Posterior vena cava (tissue), 2 donors: ENCODE measurements around the gene NR1H2. TPM values are rescaled to one million over a fixed set of nuclear protein-coding genes. Genes with fewer than 3 reads are reported as not detected.
"Not testable (repeated sequence)": the region's sequence is repeated elsewhere in the genome, so short reads cannot be mapped to it uniquely, and the experiment has no call there.

Source experiments
- DNase-seq: peaks from one replicate; pipeline ENCODE4 v3.0.0-alpha.2; 2020; ENCODE audit warnings: low spot score
- intact Hi-C, 2 donors: fragments of 100-400 bp; cut with DNase I; formaldehyde crosslinking; loops; one replicate each; pipeline versions ENCODE4 v1.14.1 to v1.14.2; 2022 to 2023
- long read RNA-seq, 2 donors: library from polyadenylated mRNA; unstranded; transcript quantifications; one replicate each; pipeline ENCODE4 v2.0.0, GENCODE V29; 2020 to 2021
- total RNA-seq, 2 donors: library from RNA; stranded (reverse); fragmentation: NEBNext Ultra II Directional; extraction: Animal tissue kit (Norgen Biotek cat#: 25700); gene quantifications; one replicate each; pipeline ENCODE4 v1.2.1, GENCODE V29; 2021
- donor health status: DM: yes; HTN: yes; CAD: no.
- donor health status: DM: yes; HTN: yes; CAD: no.

Gene NR1H2
- total RNA-seq, result 10 to 100 TPM; 65.0 to 82.3 TPM
- long read RNA-seq, donor 1, transcript NR1H2-201 (10 exons, 1,998 nt), result major isoform, 59 of 75 reads
- long read RNA-seq, donor 1, partial matches to known transcripts, result 7 of 75 reads
- long read RNA-seq, donor 1, other reads (novel, unspliced or antisense), result 4 of 75 reads
- long read RNA-seq, donor 2, transcript NR1H2-201 (10 exons, 1,998 nt), result major isoform, 581 of 756 reads
- long read RNA-seq, donor 2, transcript NR1H2-211 (10 exons, 1,830 nt), result minor isoform, 25 of 756 reads
- long read RNA-seq, donor 2, transcript NR1H2-202 (9 exons, 1,466 nt), result minor isoform, 23 of 756 reads
- long read RNA-seq, donor 2, partial matches to known transcripts, result 74 of 756 reads
- long read RNA-seq, donor 2, other reads (novel, unspliced or antisense), result 53 of 756 reads

DNA sequence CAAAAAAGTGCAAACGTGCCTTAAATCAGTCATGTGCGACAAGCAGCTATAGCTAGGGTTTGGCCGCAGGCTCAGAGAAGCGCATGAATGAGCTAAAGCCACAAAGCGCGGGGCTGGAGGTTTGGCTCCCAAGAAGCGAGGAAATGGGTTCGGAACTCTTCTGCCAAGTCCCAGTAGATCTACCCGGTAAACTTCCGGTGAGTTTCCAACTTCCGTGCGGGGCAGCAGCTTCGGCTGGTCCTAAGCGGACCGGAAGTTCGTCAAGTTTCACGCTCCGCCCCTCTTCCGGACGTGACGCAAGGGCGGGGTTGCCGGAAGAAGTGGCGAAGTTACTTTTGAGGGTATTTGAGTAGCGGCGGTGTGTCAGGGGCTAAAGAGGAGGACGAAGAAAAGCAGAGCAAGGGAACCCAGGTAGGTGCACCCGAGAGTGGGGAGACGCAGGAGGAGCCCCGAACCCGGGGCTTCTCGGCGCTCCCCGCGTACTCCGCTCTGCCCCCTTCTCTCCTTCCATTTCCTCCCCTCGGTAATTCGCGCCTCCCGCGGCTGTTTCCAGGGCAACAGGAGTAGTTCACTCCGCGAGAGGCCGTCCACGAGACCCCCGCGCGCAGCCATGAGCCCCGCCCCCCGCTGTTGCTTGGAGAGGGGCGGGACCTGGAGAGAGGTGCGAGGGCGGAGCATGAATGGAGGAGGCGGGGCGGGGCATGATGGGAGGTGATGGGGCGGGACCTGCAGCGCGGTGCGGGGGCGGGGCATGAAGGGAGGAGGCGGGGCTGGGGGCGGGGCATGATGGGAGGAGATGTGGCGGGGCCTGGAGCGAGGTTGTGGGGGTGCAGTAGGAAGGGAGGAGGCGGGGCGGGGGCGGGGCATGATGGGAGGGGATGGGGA, at the start of gene NR1H2:
Gene NR1H2 (plus strand): TSS at position 292 of the 885 bp plus-strand sequence. CDS start 1,149 bp downstream, outside the sequence.
- peak; percentile 99 for DNase-seq
- intact Hi-C loops, result no loop called here

DNA sequence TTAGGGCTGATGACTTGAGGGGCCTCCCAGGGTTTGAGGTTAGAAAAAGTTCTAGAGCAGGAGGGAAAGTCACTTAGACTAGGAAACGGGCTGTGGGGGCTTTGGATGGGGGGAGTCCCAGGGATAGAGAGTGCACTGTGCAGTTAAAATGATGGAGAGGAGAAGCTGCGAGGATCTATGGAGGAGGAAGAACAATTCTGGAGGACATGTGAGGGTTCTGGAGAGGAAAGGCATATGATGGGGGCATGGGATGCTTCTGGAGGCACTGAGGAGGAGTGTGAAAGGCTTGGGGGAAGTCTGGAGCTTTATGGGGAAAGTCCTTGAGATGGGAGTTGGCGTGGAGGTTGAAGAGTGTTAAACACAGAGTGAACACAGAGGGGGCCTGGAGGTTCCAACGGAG, 49.2 kb upstream of the NR1H2 start:
- intact Hi-C loops, result no loop called here
- no peak for DNase-seq

DNA sequence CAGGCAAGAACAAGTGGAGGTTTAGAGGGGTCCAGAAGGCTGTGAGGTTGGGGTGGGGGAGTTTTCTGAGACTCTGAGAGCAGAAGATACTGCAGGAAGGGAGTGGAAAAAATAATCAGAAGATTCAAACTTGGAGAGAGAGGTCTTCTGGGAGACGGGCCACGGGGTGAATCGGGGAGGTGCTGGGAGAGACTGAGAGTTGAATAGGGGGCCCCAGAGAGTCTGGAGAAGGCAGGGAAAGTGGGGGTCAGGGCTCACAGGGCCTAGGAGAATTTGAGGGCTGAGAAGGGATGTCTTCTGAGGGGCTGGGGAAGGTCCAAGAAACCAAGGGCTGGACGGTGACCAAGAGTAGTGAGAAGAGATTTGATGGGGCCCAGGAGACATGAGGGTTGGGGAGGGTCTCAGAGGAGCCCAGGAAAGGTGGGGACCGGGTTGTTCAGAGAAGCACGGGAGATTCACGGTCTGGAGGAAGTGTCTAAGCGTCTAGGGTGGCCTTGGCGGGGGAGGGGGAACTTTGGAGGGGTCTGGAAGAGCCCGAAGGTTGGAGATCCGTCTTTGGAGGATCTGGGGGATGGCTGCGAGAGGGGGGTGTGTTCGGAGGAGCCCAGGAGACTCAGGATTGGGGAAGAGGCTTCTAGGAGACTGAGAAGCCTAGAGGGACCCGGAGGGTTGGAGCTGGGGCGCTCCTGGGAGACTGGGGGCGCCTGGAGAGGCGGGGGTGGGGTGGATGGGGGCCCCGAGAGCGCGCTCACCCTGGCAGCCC, 48.6 kb upstream of the NR1H2 start:
- DNase-seq, result peak; percentile 41
- intact Hi-C loops, result no loop called here

DNA sequence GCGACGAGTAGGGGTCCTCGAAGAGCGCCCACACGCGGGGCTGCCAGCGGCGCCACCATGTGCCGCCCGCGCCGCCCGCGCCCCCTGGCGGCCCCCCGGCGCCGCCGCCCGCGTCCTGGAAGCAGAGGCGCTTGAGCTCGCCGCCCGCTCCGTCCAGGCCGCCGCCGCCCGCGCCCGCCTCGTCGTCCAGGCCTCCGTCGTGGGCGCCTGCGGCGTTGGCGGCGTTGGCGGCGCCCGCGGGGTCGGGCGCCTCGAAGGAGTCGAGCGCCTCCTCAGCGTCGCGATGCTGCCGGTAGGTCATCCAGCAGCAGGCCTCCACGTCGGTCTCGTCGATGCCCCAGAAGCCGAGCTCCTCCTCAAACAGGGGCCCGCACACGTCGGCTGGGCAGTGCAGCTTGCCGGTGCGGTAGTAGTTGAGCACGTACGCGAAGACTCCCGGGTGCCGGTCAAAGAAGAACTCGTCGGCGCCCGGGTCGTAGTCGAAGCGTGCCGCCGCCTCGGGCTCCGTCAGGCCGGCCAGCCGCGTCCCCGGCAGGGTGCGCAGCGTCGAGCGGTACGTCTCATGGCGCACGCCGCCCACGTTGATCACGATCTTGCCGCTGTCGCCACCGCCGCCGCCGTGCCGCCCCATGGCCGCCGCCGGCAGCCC, 47.9 kb upstream of the NR1H2 start:
- intact Hi-C loops, result no loop called here

DNA sequence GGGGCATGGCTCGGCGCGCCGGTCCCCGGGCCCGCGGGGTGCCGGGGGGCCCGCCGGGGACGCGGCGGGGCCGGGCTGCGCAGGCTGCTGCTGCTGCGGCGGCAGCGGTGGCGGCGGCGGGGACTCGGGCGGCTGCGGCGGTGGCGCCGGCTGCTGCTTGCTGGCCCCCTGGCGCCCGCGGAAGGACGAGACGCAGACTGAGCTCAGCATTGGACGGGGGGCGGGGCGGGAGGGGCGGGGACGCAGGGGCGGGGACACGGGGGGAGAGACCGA, 47.4 kb upstream of the NR1H2 start:
- DNase-seq, result no peak
- intact Hi-C loops, result no loop called here

More for the DNA sequence above, 47.9 kb upstream of the NR1H2 start:
- DNase-seq, result peak; percentile 83

DNA sequence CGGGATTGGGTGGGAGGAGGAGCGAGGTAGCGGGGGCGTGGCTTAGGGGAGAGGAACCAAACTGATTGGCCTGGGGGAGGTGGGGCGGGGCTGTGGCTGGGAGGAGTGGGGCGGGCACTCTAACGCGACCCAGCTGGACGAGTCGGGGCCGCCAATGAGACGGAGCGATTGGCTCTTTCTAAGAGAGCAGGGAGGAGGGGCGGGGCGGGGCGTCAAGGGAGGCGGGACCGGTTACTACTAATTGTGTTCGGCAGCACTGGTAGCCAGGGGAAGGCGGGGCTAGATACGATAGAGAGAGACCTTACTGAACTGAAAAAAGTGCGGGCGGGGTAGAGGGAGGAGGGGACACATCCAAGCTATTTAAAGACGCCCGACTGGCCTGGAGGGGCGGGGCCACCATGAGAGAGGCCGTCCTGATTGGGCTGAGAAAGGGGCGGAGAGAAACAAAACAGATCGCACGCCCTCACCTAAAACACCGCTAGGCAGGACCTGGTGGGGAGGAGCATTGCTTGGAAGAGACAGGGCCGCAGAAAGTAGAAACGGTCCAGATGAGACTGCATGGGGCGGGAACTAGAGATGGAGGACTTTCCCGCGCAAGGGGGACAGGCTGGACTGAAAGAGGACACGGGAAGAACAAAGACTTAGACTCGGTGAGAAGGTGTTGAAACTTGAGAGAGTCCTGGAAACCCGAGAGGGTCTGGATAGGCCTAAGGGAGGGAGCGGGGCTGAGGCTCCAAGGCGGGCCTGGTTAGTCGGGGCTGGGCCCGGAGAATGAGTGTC, 46.9 kb upstream of the NR1H2 start, which contains the start of gene KCNC3:
Gene KCNC3 (minus strand): TSS at position 232 of the 780 bp plus-strand sequence. CDS start 295 bp downstream, outside the sequence.
- intact Hi-C loops, result no loop called here
- peak; percentile 98 for DNase-seq

DNA sequence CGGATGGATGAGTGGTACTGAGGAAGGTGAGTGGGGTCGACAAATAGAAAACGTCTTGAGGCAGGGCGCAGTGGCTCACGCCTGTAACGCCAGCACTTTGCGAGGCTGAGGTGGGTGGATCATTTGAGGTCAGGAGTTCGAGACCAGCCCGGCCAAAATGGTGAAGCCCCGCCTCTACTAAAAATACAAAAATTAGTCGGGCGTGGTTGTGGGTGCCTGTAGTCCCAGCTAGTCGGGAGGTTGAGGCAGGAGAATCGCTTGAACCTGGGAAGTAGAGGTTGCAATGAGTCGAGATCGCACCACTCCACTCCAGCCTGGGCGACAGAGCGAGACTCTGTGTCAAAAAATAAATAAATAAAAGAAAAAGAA, 46.3 kb upstream of the NR1H2 start:
- DNase-seq, result not testable (repeated sequence)
- intact Hi-C loops, result loop anchor here in 1 of 2 donors (5.0 kb wide), 1 partner anchor 1033 kb away; no protein-coding TSS in a partner anchor

DNA sequence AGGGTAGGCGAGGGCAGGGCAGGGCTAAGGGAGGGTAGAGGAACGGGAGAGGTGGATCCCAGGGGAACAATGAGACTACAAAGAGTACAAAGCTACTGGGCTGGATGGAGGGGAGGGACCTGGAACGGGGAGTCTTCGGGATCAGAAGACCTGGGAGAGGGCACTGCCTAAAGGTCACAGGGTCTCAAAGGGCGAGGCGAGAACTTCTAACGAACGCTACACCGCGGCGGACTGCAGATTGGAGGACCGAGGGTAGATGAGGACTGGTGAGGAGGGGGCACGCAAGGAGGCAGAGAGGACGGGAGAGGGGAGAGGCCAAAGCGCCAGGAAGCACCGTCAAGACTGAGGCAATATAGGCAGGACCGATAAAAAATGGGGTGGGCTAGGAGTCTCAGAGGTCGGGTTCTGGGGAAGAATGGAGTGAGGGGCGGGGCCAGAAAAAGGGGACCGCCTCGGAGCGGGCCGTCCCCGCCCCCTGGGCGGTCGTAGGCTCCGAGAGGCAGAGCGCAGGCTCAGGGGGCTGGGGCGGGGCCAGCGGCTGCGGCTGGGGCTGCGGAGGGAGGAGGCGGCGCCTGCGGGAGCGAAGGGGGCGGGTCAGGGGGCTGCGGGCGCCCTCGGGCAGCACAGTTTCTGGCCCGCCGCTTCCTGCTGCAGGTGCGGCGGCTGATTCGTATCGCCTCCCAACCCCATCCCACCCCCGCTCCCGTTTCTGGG, 45.7 kb upstream of the NR1H2 start:
- DNase-seq, result peak; percentile 89
- intact Hi-C loops, result loop anchor here in 1 of 2 donors (5.0 kb wide), 1 partner anchor 1033 kb away; no protein-coding TSS in a partner anchor

DNA sequence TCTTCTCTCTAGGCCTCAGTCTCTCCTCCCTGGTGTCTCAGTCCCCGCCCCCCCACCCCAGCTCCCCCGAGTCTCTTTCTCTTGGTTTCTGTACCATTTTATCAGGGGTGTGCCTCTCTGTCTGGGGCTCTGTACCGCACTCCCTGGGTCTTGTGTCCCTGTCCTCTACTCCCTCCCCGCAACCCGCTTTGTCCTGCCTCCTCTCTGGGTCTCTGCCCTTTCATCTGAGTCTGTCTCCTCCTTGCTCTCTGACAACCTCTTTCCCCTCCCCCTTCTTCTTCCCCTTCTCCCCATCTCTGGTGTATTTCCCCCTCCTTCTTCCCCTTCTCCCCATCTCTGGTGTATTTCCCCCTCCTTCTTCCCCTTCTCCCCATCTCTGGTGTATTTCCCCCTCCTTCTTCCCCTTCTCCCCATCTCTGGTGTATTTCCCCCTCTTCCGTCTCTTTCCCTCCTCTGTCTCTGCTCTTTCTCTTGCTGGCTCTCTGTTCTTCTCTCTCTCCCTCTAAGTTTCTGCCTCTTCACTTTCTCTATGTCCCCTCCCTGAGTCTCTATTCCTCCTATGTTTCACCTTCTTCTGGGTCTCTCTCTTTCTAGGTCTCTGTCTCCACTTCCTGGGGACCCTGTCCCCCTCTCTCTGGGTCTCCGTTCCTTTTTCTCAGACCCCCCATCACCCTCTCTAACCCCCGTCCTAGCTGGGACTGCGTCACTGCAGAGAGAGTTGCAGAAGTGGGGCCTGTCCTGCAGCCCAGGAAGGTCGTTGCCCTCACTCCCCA, 44.9 kb upstream of the NR1H2 start:
- peak; percentile 30 for DNase-seq
- intact Hi-C loops, result loop anchor here in 1 of 2 donors (5.0 kb wide), 1 partner anchor 1034 kb away; no protein-coding TSS in a partner anchor

DNA sequence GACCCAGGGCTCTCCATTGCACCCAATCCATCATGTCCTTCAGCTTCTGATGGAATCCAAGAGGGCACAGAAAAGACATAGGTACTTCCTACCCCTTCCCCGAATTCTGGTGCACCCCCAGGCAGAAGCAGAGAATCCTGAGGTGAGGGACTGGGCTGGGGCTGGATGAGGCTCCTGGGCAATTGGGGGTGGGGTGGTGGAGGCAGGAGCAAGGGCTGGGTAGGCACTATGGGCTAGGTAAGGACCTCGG, 44.3 kb upstream of the NR1H2 start:
- DNase-seq, result peak; percentile 36
- intact Hi-C loops, result loop anchor here in 1 of 2 donors (5.0 kb wide), 1 partner anchor 1035 kb away; no protein-coding TSS in a partner anchor

DNA sequence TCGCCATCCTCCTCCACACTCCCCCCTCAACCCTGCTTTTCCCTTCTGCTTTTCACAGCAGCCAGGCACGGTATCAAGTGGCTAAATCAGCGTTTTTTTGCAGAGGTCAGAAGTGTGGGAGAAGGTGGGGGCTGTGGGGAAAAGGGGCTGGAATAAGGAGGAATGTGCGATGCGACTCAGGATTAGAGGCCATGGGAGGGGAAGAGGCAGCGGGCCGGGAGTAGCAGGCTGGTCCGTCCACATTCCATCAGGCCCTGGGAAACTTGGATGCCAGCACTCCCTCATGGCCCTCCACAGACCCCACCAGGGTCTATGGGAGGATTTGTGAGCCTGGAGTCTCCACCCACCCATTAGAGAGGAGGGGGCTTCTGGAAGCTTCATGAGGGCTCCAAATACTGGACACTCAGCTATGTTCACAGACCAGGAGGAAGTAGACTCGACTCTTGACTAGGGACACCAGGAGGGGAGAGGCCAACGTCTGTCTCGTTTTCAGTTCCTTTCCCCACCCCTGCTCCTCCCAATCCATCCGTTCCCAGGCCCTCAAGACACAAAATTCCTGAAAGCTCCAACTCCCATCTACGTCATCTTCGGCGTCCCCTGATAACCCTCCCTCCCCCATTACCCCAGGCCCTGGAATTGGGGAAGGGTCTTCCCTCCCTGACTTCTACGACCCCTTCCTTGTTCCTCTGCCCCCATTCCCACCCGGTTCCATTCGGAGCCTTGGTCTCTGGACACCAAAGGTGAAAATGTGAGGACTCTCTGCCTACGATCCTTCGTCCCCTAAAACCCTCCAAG, 43.8 kb upstream of the NR1H2 start:
- intact Hi-C loops, result loop anchor here in 1 of 2 donors (5.0 kb wide), 1 partner anchor 1035 kb away; no protein-coding TSS in a partner anchor
- DNase-seq, result peak; percentile 58

DNA sequence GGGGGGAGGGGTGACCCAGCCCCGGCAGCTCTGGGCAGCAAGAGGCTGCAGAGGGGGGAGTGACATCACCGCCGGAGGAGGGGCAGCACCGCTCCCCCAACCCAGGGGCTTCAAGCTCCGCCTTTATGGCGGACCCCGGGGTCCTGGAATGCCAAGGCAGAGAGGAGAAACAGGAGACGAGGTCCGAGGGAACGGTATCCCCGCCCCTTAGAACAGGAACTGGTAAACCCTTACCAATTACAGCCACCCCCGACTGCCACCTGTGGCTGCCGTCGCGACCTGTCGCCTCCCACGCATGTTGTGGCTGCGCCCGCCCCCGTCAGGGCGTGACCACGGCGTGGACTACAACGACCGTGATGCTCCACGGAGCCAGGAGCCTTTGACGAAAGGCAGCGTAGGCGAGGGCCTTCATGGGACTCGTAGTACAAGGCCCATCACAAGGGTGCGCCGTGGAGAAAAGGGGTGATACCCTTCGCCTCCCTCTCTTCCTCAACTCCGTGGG, 43.0 kb upstream of the NR1H2 start:
- intact Hi-C loops, result loop anchor here in 1 of 2 donors (5.0 kb wide), 1 partner anchor 1036 kb away; no protein-coding TSS in a partner anchor
- peak; percentile 93 for DNase-seq

DNA sequence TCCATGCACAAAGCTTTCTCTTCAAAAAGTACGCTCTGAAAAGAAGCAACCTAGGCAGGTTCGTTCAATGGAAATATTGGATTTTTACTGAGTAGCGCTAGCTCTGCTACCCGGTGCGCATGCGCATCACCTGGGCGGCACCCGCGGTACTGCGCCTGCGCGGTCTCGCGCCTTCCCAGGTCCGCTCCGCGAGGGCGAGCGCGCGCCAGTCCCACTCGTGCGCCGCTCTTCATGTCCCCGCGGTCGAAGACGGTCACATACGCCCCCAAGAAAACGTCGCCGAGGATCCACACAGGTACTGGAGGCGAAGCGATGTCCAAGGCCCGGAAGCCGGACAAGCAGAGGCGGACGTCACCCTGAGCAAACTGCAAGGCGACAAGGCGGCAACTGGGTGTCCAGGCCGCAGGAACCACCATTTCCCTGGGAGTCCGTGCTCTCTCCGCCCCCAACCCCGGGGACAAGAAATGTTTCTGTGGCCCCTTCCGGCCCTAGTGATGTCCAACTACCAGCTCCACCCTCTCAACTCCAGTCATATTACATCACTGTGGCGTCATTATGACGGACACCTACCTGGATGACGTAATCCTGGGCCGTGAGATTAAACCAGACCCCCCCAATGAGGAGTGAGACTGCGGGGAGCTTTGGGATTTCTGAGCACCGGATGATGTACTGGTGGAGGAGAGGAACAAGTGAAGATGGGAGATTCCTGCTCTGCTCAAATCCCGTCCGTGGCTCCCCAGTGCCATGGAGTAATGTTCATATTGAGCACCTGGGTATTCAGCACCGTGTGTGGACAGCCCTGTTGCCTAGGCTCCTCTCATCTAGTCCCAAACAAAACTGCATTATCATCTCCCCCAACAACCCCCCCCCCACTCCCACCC, 42.3 kb upstream of the NR1H2 start:
- DNase-seq, result peak; percentile 90
- intact Hi-C loops, result loop anchor here in 1 of 2 donors (5.0 kb wide), 1 partner anchor 1037 kb away; no protein-coding TSS in a partner anchor

DNA sequence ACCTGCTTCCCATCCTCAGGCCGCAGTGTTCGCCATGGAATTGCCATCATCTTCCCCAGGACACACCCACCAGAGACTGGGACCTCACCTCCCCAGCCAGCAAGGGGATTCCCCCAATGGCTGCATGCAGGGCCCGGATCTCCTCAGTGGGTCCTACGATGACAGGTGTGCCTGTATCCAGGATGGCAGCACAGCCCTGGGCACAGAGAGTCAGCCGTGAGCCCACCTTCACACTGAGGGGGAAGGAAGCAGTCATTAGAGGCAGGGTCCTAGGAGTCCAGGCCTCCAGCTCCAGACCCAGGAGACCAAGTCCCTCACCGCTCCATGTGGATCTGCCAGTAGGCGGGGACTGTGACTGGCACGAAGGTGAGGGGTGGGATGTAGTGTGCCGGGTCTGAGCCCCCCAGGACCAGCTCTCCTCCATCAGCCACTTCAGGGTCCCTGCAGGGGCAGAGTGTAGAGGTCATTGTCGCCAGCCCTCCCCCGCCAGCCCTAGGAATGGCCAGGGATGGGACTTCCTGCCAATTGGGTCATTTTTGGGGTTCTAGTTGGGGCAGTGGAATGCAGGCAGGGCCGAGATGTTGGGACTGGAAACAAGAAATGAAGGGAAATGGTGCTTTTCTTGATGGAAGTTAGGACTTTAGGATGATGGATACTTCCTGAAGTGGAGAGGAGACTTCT, 41.4 kb upstream of the NR1H2 start:
- intact Hi-C loops, result loop anchor here in 1 of 2 donors (5.0 kb wide), 1 partner anchor 1038 kb away; no protein-coding TSS in a partner anchor
- peak; percentile 68 for DNase-seq
